A549 (cell line): Measurements from ENCODE around the gene GNG7. TPM values are rescaled to one million over a fixed set of nuclear protein-coding genes. Genes with fewer than 3 reads are reported as not detected.

ENCODE experiments used
- BCL3 ChIP-seq: fragments of >200 bp; sonication (Bioruptor Twin); formaldehyde crosslinking; IDR thresholded peaks from 3 replicates; pipeline ENCODE4 v1.6.1; 2016
- BHLHE40 ChIP-seq: IDR thresholded peaks from 2 replicates; pipeline ENCODE4 v1.6.1; 2012; ENCODE audit warnings: low read depth, low read length, inconsistent platforms
- CBX8 ChIP-seq: fragments of 200-600 bp; sonication (generic); IDR thresholded peaks from 2 replicates; pipeline ENCODE4 v1.6.1; 2016
- CEBPB ChIP-seq, 2 experiments: fragments of >200 bp in 1 of 2; sonication (Bioruptor Twin) in 1 of 2; formaldehyde crosslinking in 1 of 2; IDR thresholded peaks; 2 replicates each; pipeline ENCODE4 v1.6.1; 2012 to 2016
- CHD2 ChIP-seq: fragments of 150-350 bp; IDR thresholded peaks from 2 replicates; pipeline ENCODE4 v1.6.1; 2014; ENCODE audit warnings: low read length; ENCODE audit not compliant: partially characterized antibody
- CHD4 ChIP-seq: fragments of 200-600 bp; sonication (generic); IDR thresholded peaks from 2 replicates; pipeline ENCODE4 v1.6.1; 2016; ENCODE audit warnings: antibody characterized with exemption, mild to moderate bottlenecking, borderline replicate concordance
- E2F6 ChIP-seq: IDR thresholded peaks from 2 replicates; pipeline ENCODE4 v1.6.1; 2012; ENCODE audit warnings: low read depth, borderline replicate concordance
- EHF ChIP-seq: fragments of 250-450 bp; sonication (Bioruptor Pico); IDR thresholded peaks from 2 replicates; pipeline ENCODE4 v1.5.0; 2020; ENCODE audit warnings: mild to moderate bottlenecking
- EHMT2 ChIP-seq: fragments of 200-600 bp; sonication (generic); IDR thresholded peaks from 2 replicates; pipeline ENCODE4 v1.6.1; 2016; ENCODE audit warnings: antibody characterized with exemption, low read depth, mild to moderate bottlenecking, moderate library complexity
- ELK1 ChIP-seq: fragments of 150-350 bp; IDR thresholded peaks from 2 replicates; pipeline ENCODE4 v1.6.1; 2014; ENCODE audit warnings: low read depth, mild to moderate bottlenecking, low read length
- EP300 ChIP-seq, 2 experiments: fragments of >200 bp; sonication (Bioruptor Twin); formaldehyde crosslinking; IDR thresholded peaks; 2 replicates in 1 of 2; 3 replicates in 1 of 2; pipeline ENCODE4 v1.6.1; 2016 to 2017
- ESRRA ChIP-seq: fragments of 150-350 bp; IDR thresholded peaks from 2 replicates; pipeline ENCODE4 v1.6.1; 2014; ENCODE audit warnings: mild to moderate bottlenecking, low read length, borderline replicate concordance
- FOSB ChIP-seq: fragments of 250-450 bp; sonication (Bioruptor Pico); IDR thresholded peaks from 2 replicates; pipeline ENCODE4 v1.5.0; 2020; ENCODE audit warnings: mild to moderate bottlenecking, moderate library complexity
- FOSL2 ChIP-seq, 2 experiments: fragments of 450-650 bp in 1 of 2; fragments of >200 bp in 1 of 2; sonication (Bioruptor Twin) in 1 of 2; formaldehyde crosslinking; IDR thresholded peaks; 2 replicates each; pipeline versions ENCODE4 v1.5.0 to v1.6.1; 2016 to 2020; ENCODE audit warnings: mild to moderate bottlenecking in 1 of 2, moderate library complexity in 1 of 2
- FOXS1 ChIP-seq: fragments of 250-450 bp; sonication (Bioruptor Pico); IDR thresholded peaks from 2 replicates; pipeline ENCODE4 v1.5.0; 2020; ENCODE audit warnings: mild to moderate bottlenecking, moderate library complexity
- HDAC2 ChIP-seq: fragments of 200-600 bp; sonication (generic); IDR thresholded peaks from 2 replicates; pipeline ENCODE4 v1.6.1; 2016
- HES2 ChIP-seq: fragments of >200 bp; sonication (Bioruptor Twin); formaldehyde crosslinking; IDR thresholded peaks from 2 replicates; pipeline ENCODE4 v1.6.1; 2016
- HOXB13 ChIP-seq: fragments of 250-450 bp; sonication (Bioruptor Pico); IDR thresholded peaks from 2 replicates; pipeline ENCODE4 v1.5.0; 2020; ENCODE audit warnings: low read depth, mild to moderate bottlenecking, moderate library complexity
- HOXB5 ChIP-seq: fragments of 250-450 bp; sonication (Bioruptor Pico); IDR thresholded peaks from 2 replicates; pipeline ENCODE4 v1.5.0; 2020; ENCODE audit warnings: mild to moderate bottlenecking, moderate library complexity
- JUN ChIP-seq, 2 experiments: fragments of >200 bp; sonication (Bioruptor Twin); formaldehyde crosslinking; IDR thresholded peaks; 2 replicates in 1 of 2; 3 replicates in 1 of 2; pipeline ENCODE4 v1.6.1; 2016 to 2017
- KDM1A ChIP-seq: fragments of 200-600 bp; sonication (generic); IDR thresholded peaks from 2 replicates; pipeline ENCODE4 v1.6.1; 2016; ENCODE audit warnings: low read depth, mild to moderate bottlenecking
- KDM5A ChIP-seq: fragments of 200-600 bp; sonication (generic); IDR thresholded peaks from 2 replicates; pipeline ENCODE4 v1.6.1; 2016; ENCODE audit warnings: antibody characterized with exemption, mild to moderate bottlenecking
- MAFK ChIP-seq: fragments of 450-650 bp; IDR thresholded peaks from 2 replicates; pipeline ENCODE4 v1.6.1; 2014; ENCODE audit not compliant: partially characterized antibody
- MAX ChIP-seq: IDR thresholded peaks from 2 replicates; pipeline ENCODE4 v1.6.1; 2012
- MYC ChIP-seq: IDR thresholded peaks from 2 replicates; pipeline ENCODE4 v1.6.1; 2012; ENCODE audit warnings: mild to moderate bottlenecking, inconsistent platforms, low read length, improper control_type of control experiment, borderline replicate concordance
- NFE2L2 ChIP-seq: fragments of 150-350 bp; conservative IDR thresholded peaks from 2 replicates; pipeline ENCODE4 v1.6.1; 2014; ENCODE audit warnings: low read length
- NPAS2 ChIP-seq: fragments of 250-450 bp; sonication (Bioruptor Pico); IDR thresholded peaks from 2 replicates; pipeline ENCODE4 v1.8.0; 2022; ENCODE audit warnings: mild to moderate bottlenecking, moderate library complexity, borderline replicate concordance
- NR3C1 ChIP-seq: fragments of >200 bp; sonication (Bioruptor Twin); formaldehyde crosslinking; IDR thresholded peaks from 3 replicates; pipeline ENCODE4 v1.6.1; 2017
- PBX3 ChIP-seq: IDR thresholded peaks from 2 replicates; pipeline ENCODE4 v1.6.1; 2012
- PHF8 ChIP-seq: fragments of 200-600 bp; sonication (generic); IDR thresholded peaks from 2 replicates; pipeline ENCODE4 v1.6.1; 2016; ENCODE audit warnings: low read depth, mild to moderate bottlenecking, antibody characterized with exemption, moderate library complexity, borderline replicate concordance
- POLR2A ChIP-seq: IDR thresholded peaks from 2 replicates; pipeline ENCODE4 v1.6.1; 2012; ENCODE audit warnings: mild to moderate bottlenecking, low read length
- RARB ChIP-seq: fragments of 250-450 bp; sonication (Bioruptor Pico); IDR thresholded peaks from 2 replicates; pipeline ENCODE4 v1.8.0; 2021; ENCODE audit warnings: mild to moderate bottlenecking, moderate library complexity
- RCOR1 ChIP-seq: fragments of 150-350 bp; IDR thresholded peaks from 2 replicates; pipeline ENCODE4 v1.6.1; 2014; ENCODE audit warnings: antibody characterized with exemption, low read length, low read depth
- SMC3 ChIP-seq: fragments of >200 bp; sonication (Bioruptor Twin); formaldehyde crosslinking; IDR thresholded peaks from 3 replicates; pipeline ENCODE4 v1.6.1; 2018; ENCODE audit warnings: inconsistent platforms
- SREBF2 ChIP-seq: fragments of 450-650 bp; IDR thresholded peaks from 2 replicates; pipeline ENCODE4 v1.6.1; 2014; ENCODE audit warnings: mild to moderate bottlenecking, moderate library complexity
- TP53 ChIP-seq: fragments of 250-450 bp; sonication (Bioruptor Pico); IDR thresholded peaks from 2 replicates; pipeline ENCODE4 v1.5.0; 2021; ENCODE audit warnings: mild to moderate bottlenecking, moderate library complexity
- USF2 ChIP-seq: fragments of 450-650 bp; IDR thresholded peaks from 2 replicates; pipeline ENCODE4 v1.6.1; 2014; ENCODE audit warnings: antibody characterized with exemption
- ZC3H11A ChIP-seq: fragments of 450-650 bp; IDR thresholded peaks from 2 replicates; pipeline ENCODE4 v1.6.1; 2014; ENCODE audit warnings: antibody characterized with exemption, mild to moderate bottlenecking
- ZFP36 ChIP-seq: fragments of 450-650 bp; IDR thresholded peaks from 2 replicates; pipeline ENCODE4 v1.6.1; 2014; ENCODE audit warnings: borderline replicate concordance; ENCODE audit not compliant: partially characterized antibody
- ZNF302 ChIP-seq: fragments of 250-450 bp; sonication (Bioruptor Pico); IDR thresholded peaks from 2 replicates; pipeline ENCODE4 v1.9.0; 2021; ENCODE audit warnings: inconsistent platforms, mild to moderate bottlenecking, moderate library complexity
- ZSCAN20 ChIP-seq: fragments of 250-450 bp; sonication (Bioruptor Pico); IDR thresholded peaks from 2 replicates; pipeline ENCODE4 v1.8.0; 2022; ENCODE audit warnings: mild to moderate bottlenecking, moderate library complexity
- polyA plus RNA-seq, 4 experiments: library from polyadenylated mRNA; depleted of rRNA in 3 of 4; stranded (reverse); fragments of >200 nt; fragmentation: RNase III in 1 of 4; extraction: RNeasy Plus Mini Kit Qiagen cat#74134 plus additional on column Dnase treatment in 1 of 4; gene quantifications; 2 replicates in 3 of 4; 3 replicates in 1 of 4; pipeline ENCODE4 v1.2.3, GENCODE V29; 2011 to 2017

The GNG7 gene
- polyA plus RNA-seq, 2 of the 4 experiments (the other 2 are of a cell fraction): 0.06 to 0.08 TPM

GRCh38 chr19:2475702-2476450 lies 226.6 kb downstream of the GNG7 start, which contains the start of gene GADD45B (continued):
- TF ChIP-seq RARB (no peak), ZSCAN20 (CRISPR knock-in tag) (no peak), E2F6 (no peak), PBX3 (peak; percentile 68), POLR2A (peak; percentile 100), HOXB13 (no peak), MAFK (no peak), FOXS1 (CRISPR knock-in tag) (no peak), TP53 (CRISPR knock-in tag) (no peak), FOSB (CRISPR knock-in tag) (peak; percentile 84), KDM1A (no peak), ESRRA (no peak), BHLHE40 (no peak), MYC (no peak), MAX (peak; percentile 46; the same call in 1 of the 2 replicates), CHD4 (no peak), PHF8 (peak; percentile 56; the same call in 1 of the 2 replicates), EHF (CRISPR knock-in tag) (no peak), CHD2 (peak; percentile 23), RCOR1 (no peak), CBX8 (no peak), SREBF2 (no peak), FOSL2 (IDR thresholded peaks at IDR 0.05) (no peak), FOSL2 (CRISPR knock-in tag; IDR thresholded peaks at IDR 0.05) (no peak), NFE2L2 (no peak), NPAS2 (no peak), EP300 (IDR thresholded peaks at IDR 0.05) (no peak), HOXB5 (CRISPR knock-in tag) (no peak), ELK1 (no peak), KDM5A (no peak), JUN (IDR thresholded peaks at IDR 0.05) (peak; percentile 96 to 97), ZC3H11A (no peak), SMC3 (no peak; the same call in 2 of the 3 replicates), USF2 (peak; percentile 80), ZNF302 (no peak), BCL3 (peak; percentile 99), CEBPB (IDR thresholded peaks at IDR 0.05) (peak in 1 of 2 experiments; percentile 49; a peak in 2 of 4 replicates), HDAC2 (0 out of 2 replicates have a peak, but pooled peaks have one; percentile 3), ZFP36 (no peak), HES2 (no peak), EHMT2 (no peak), NR3C1 (no peak)
